ENCODE measurements around the gene ENO3.
"Not testable (repeated sequence)": the region's sequence is repeated elsewhere in the genome, so short reads cannot be mapped to it uniquely, and the experiment has no call there.

The ENO3 gene

DNA sequence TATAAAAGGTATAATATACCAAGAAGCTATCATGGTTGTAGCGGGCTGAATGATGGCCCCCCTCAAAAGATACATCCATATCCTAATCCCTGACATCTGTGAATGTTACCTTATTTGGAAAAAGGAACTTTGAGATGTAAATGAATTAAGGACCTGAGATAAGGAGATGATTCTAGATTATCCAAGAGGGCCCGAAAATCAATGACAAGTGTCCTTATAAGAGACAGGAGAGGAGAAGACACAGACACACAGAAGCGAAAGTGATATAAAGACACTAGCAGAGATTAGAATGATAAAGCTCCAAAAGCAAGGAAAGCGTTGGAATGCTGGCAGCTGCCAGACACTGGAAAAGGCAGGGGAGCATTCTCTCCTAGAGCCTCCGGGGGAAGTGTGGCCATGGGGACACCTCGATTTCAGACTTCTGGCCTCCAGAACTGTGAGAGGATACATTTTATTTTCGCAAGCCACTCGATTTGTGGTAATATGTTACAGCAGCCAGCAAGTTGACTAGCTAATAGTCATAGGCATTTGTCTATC is 31.3 kb upstream of the ENO3 start:
- H3K36me3 ChIP-seq (ENCODE audit: control insufficient read depth in 1 of 2, insufficient read depth in 2 of 2, low read length in 2 of 2): no peaks in the 10 kb centered on the region
- H3K4me1 ChIP-seq (ENCODE audit: control insufficient read depth in 1 of 2, insufficient read depth in 2 of 2, low read length in 2 of 2): no peaks in the 10 kb centered on the region
- no peak overlapping the region for H3K4me3 ChIP-seq (ENCODE audit: low read depth in 1 of 2, low read length in 2 of 2)
- H3K9ac ChIP-seq (ENCODE audit: low read depth in 1 of 2, low read length in 2 of 2): no peak overlapping the region
- H3K9me3 ChIP-seq (ENCODE audit: control insufficient read depth in 1 of 2, low read length in 2 of 2): no peaks in the 10 kb centered on the region
- H3K27me3 ChIP-seq (ENCODE audit: control insufficient read depth in 1 of 2, insufficient read depth in 2 of 2, low read length in 2 of 2): no peaks in the 10 kb centered on the region
- H3K27ac ChIP-seq (ENCODE audit: low read depth, low read length): no peak overlapping the region

- H3K9me3 ChIP-seq (ENCODE audit: control insufficient read depth in 1 of 2, low read length in 2 of 2): no peaks in the 10 kb centered on the region
- no peaks in the 10 kb centered on the region for H3K36me3 ChIP-seq (ENCODE audit: control insufficient read depth in 1 of 2, insufficient read depth in 2 of 2, low read length in 2 of 2)
- H3K27me3 ChIP-seq (ENCODE audit: control insufficient read depth in 1 of 2, insufficient read depth in 2 of 2, low read length in 2 of 2): no peaks in the 10 kb centered on the region
- no peak overlapping the region for H3K9ac ChIP-seq (ENCODE audit: low read depth in 1 of 2, low read length in 2 of 2)
- H3K4me3 ChIP-seq (ENCODE audit: low read depth in 1 of 2, low read length in 2 of 2): no peak overlapping the region
- H3K27ac ChIP-seq (ENCODE audit: low read depth, low read length): no peak overlapping the region
- no peaks in the 10 kb centered on the region for H3K4me1 ChIP-seq (ENCODE audit: control insufficient read depth in 1 of 2, insufficient read depth in 2 of 2, low read length in 2 of 2)
Measured at GRCh38 chr17:4920351-4921048, 30.4 kb upstream of the ENO3 start.

DNA sequence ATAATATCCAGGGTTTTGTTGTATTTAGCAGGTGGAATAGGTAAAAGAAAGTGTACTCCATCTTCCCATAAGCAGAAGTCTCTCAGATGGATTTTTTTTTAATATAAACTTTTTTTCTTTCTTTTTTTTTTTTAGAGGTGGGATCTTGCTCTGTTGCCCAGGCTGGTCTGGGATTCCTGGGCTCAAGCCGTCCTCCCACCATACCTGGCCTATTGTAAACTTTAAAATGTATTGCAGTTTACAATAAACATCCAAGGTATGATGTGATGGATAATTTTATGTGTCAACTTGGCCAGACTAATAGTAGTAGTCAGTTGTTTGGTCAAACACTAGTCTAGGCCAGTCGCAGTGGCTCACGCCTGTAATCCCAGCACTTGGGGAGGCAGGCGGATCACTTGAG is 29.6 kb upstream of the ENO3 start:
- Histone ChIP-seq H3K27me3 (ENCODE audit: control insufficient read depth in 1 of 2, insufficient read depth in 2 of 2, low read length in 2 of 2) (no peaks in the 10 kb centered on the region), H3K4me3 (ENCODE audit: low read depth in 1 of 2, low read length in 2 of 2) (no peak overlapping the region), H3K27ac (ENCODE audit: low read depth, low read length) (no peak overlapping the region), H3K9ac (ENCODE audit: low read depth in 1 of 2, low read length in 2 of 2) (no peak overlapping the region), H3K36me3 (ENCODE audit: control insufficient read depth in 1 of 2, insufficient read depth in 2 of 2, low read length in 2 of 2) (no peaks in the 10 kb centered on the region), H3K4me1 (ENCODE audit: control insufficient read depth in 1 of 2, insufficient read depth in 2 of 2, low read length in 2 of 2) (no peaks in the 10 kb centered on the region), H3K9me3 (ENCODE audit: control insufficient read depth in 1 of 2, low read length in 2 of 2) (no peaks in the 10 kb centered on the region)

DNA sequence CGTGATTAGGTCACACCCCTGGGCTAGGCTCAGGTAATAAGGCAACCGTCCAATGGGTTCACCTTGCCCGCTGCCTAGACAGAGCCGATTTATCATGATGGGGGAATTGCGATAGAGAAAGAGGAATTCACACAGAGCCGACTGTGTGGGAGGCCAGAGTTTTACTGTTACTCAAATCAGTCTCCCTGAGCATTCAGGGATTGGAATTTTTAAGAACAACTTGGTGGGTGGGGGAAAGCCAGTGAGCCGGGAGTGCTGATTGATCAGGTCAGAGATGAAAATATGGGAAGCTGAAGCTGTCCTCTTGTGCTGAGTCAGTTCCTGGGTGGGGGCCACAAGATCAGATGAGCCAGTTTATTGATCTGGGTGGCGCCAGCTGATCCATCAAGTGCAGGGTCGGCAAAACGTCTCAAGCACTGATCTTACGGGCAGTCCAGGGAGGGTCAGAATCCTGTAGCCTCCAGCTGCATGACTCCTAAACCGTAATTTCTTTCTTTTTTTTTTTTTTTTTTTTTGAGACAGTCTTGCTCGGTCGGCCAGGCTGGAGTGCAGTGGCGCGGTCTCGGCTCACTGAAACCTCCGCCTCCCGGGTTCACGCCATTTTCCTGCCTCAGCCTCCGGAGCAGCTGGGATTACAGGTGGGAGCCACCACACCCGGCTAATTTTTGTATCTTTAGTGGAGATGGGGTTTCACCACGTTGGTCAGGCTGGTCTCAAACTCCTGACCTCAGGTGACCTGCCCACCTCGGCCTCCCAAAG is 24.2 kb upstream of the ENO3 start:
- not testable (repeated sequence) for H3K4me1 ChIP-seq (ENCODE audit: control insufficient read depth in 1 of 2, insufficient read depth in 2 of 2, low read length in 2 of 2); H3K36me3 ChIP-seq (ENCODE audit: control insufficient read depth in 1 of 2, insufficient read depth in 2 of 2, low read length in 2 of 2); H3K27me3 ChIP-seq (ENCODE audit: control insufficient read depth in 1 of 2, insufficient read depth in 2 of 2, low read length in 2 of 2); H3K4me3 ChIP-seq (ENCODE audit: low read depth in 1 of 2, low read length in 2 of 2); H3K9ac ChIP-seq (ENCODE audit: low read depth in 1 of 2, low read length in 2 of 2); H3K27ac ChIP-seq (ENCODE audit: low read depth, low read length); H3K9me3 ChIP-seq (ENCODE audit: control insufficient read depth in 1 of 2, low read length in 2 of 2)

GRCh38 chr17:4928881-4929280 is 22.0 kb upstream of the ENO3 start:
- Histone ChIP-seq H3K27ac (ENCODE audit: low read depth, low read length) (no peak overlapping the region), H3K36me3 (ENCODE audit: control insufficient read depth in 1 of 2, insufficient read depth in 2 of 2, low read length in 2 of 2) (no peaks in the 10 kb centered on the region), H3K27me3 (ENCODE audit: control insufficient read depth in 1 of 2, insufficient read depth in 2 of 2, low read length in 2 of 2) (no peaks in the 10 kb centered on the region), H3K9ac (ENCODE audit: low read depth in 1 of 2, low read length in 2 of 2) (no peak overlapping the region), H3K4me3 (ENCODE audit: low read depth in 1 of 2, low read length in 2 of 2) (no peak overlapping the region), H3K4me1 (ENCODE audit: control insufficient read depth in 1 of 2, insufficient read depth in 2 of 2, low read length in 2 of 2) (peaks cover under 1% of the 10 kb centered on the region in 2 donors), H3K9me3 (ENCODE audit: control insufficient read depth in 1 of 2, low read length in 2 of 2) (no peaks in the 10 kb centered on the region)

GRCh38 chr17:4931963-4932362 is 19.0 kb upstream of the ENO3 start, which contains the start of gene GP1BA:
Gene GP1BA (plus strand): TSS chr17:4932277. CDS start chr17:4932605, 328 bp downstream.
- H3K4me1 ChIP-seq (ENCODE audit: control insufficient read depth in 1 of 2, insufficient read depth in 2 of 2, low read length in 2 of 2): peaks cover 9% of the 10 kb centered on the region in 2 donors
- no peak within 1 kb of the TSS for H3K27ac ChIP-seq (ENCODE audit: low read depth, low read length)
- no peak within 1 kb of the TSS for H3K4me3 ChIP-seq (ENCODE audit: low read depth in 1 of 2, low read length in 2 of 2)
- H3K36me3 ChIP-seq (ENCODE audit: control insufficient read depth in 1 of 2, insufficient read depth in 2 of 2, low read length in 2 of 2): peaks cover under 1 to 9% of the 10 kb centered on the region in 2 donors
- H3K27me3 ChIP-seq (ENCODE audit: control insufficient read depth in 1 of 2, insufficient read depth in 2 of 2, low read length in 2 of 2): no peaks in the 10 kb centered on the region
- H3K9ac ChIP-seq (ENCODE audit: low read depth in 1 of 2, low read length in 2 of 2): no peak within 1 kb of the TSS
- H3K9me3 ChIP-seq (ENCODE audit: control insufficient read depth in 1 of 2, low read length in 2 of 2): no peaks in the 10 kb centered on the region

DNA sequence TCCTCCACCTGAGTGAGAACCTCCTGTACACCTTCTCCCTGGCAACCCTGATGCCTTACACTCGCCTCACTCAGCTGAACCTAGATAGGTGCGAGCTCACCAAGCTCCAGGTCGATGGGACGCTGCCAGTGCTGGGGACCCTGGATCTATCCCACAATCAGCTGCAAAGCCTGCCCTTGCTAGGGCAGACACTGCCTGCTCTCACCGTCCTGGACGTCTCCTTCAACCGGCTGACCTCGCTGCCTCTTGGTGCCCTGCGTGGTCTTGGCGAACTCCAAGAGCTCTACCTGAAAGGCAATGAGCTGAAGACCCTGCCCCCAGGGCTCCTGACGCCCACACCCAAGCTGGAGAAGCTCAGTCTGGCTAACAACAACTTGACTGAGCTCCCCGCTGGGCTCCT is 18.2 kb upstream of the ENO3 start:
- Histone ChIP-seq H3K27ac (ENCODE audit: low read depth, low read length) (no peak overlapping the region), H3K4me3 (ENCODE audit: low read depth in 1 of 2, low read length in 2 of 2) (no peak overlapping the region), H3K9me3 (ENCODE audit: control insufficient read depth in 1 of 2, low read length in 2 of 2) (no peaks in the 10 kb centered on the region), H3K9ac (ENCODE audit: low read depth in 1 of 2, low read length in 2 of 2) (no peak overlapping the region), H3K27me3 (ENCODE audit: control insufficient read depth in 1 of 2, insufficient read depth in 2 of 2, low read length in 2 of 2) (no peaks in the 10 kb centered on the region), H3K4me1 (ENCODE audit: control insufficient read depth in 1 of 2, insufficient read depth in 2 of 2, low read length in 2 of 2) (peaks cover 9% of the 10 kb centered on the region in 2 donors), H3K36me3 (ENCODE audit: control insufficient read depth in 1 of 2, insufficient read depth in 2 of 2, low read length in 2 of 2) (peaks cover 8 to 17% of the 10 kb centered on the region in 2 donors)

DNA sequence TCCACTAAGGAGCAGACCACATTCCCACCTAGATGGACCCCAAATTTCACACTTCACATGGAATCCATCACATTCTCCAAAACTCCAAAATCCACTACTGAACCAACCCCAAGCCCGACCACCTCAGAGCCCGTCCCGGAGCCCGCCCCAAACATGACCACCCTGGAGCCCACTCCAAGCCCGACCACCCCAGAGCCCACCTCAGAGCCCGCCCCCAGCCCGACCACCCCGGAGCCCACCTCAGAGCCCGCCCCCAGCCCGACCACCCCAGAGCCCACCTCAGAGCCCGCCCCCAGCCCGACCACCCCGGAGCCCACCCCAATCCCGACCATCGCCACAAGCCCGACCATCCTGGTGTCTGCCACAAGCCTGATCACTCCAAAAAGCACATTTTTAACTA is 17.3 kb upstream of the ENO3 start:
- H3K9me3 ChIP-seq (ENCODE audit: control insufficient read depth in 1 of 2, low read length in 2 of 2): no peaks in the 10 kb centered on the region
- H3K27ac ChIP-seq (ENCODE audit: low read depth, low read length): no peak overlapping the region
- H3K4me1 ChIP-seq (ENCODE audit: control insufficient read depth in 1 of 2, insufficient read depth in 2 of 2, low read length in 2 of 2): peaks cover 14 to 16% of the 10 kb centered on the region in 2 donors
- H3K36me3 ChIP-seq (ENCODE audit: control insufficient read depth in 1 of 2, insufficient read depth in 2 of 2, low read length in 2 of 2): peaks cover 12 to 25% of the 10 kb centered on the region in 2 donors
- H3K9ac ChIP-seq (ENCODE audit: low read depth in 1 of 2, low read length in 2 of 2): no peak overlapping the region
- no peaks in the 10 kb centered on the region for H3K27me3 ChIP-seq (ENCODE audit: control insufficient read depth in 1 of 2, insufficient read depth in 2 of 2, low read length in 2 of 2)
- H3K4me3 ChIP-seq (ENCODE audit: low read depth in 1 of 2, low read length in 2 of 2): no peak overlapping the region

GRCh38 chr17:4934173-4934979 is 16.5 kb upstream of the ENO3 start:
- H3K27me3 ChIP-seq (ENCODE audit: control insufficient read depth in 1 of 2, insufficient read depth in 2 of 2, low read length in 2 of 2): no peaks in the 10 kb centered on the region
- H3K4me3 ChIP-seq (ENCODE audit: low read depth in 1 of 2, low read length in 2 of 2): no peak overlapping the region
- H3K9ac ChIP-seq (ENCODE audit: low read depth in 1 of 2, low read length in 2 of 2): no peak overlapping the region
- no peaks in the 10 kb centered on the region for H3K9me3 ChIP-seq (ENCODE audit: control insufficient read depth in 1 of 2, low read length in 2 of 2)
- peaks cover 12 to 25% of the 10 kb centered on the region in 2 donors for H3K36me3 ChIP-seq (ENCODE audit: control insufficient read depth in 1 of 2, insufficient read depth in 2 of 2, low read length in 2 of 2)
- H3K27ac ChIP-seq (ENCODE audit: low read depth, low read length): no peak overlapping the region
- H3K4me1 ChIP-seq (ENCODE audit: control insufficient read depth in 1 of 2, insufficient read depth in 2 of 2, low read length in 2 of 2): peaks cover 19 to 23% of the 10 kb centered on the region in 2 donors

GRCh38 chr17:4935650-4936049 is 15.3 kb upstream of the ENO3 start:
- Histone ChIP-seq H3K27ac (ENCODE audit: low read depth, low read length) (no peak overlapping the region), H3K9ac (ENCODE audit: low read depth in 1 of 2, low read length in 2 of 2) (no peak overlapping the region), H3K4me3 (ENCODE audit: low read depth in 1 of 2, low read length in 2 of 2) (no peak overlapping the region), H3K36me3 (ENCODE audit: control insufficient read depth in 1 of 2, insufficient read depth in 2 of 2, low read length in 2 of 2) (peaks cover 12 to 25% of the 10 kb centered on the region in 2 donors), H3K27me3 (ENCODE audit: control insufficient read depth in 1 of 2, insufficient read depth in 2 of 2, low read length in 2 of 2) (no peaks in the 10 kb centered on the region), H3K4me1 (ENCODE audit: control insufficient read depth in 1 of 2, insufficient read depth in 2 of 2, low read length in 2 of 2) (peaks cover 19 to 25% of the 10 kb centered on the region in 2 donors), H3K9me3 (ENCODE audit: control insufficient read depth in 1 of 2, low read length in 2 of 2) (no peaks in the 10 kb centered on the region)
